Breast epithelium (tissue), 3 donors: ENCODE measurements around the gene USH1G.

ENCODE experiments used
- POLR2A ChIP-seq: fragments of 450-650 bp; IDR thresholded peaks from one replicate; pipeline ENCODE4 v1.6.1; 2016; ENCODE audit warnings: antibody characterized with exemption, mild to moderate bottlenecking, moderate library complexity
- POLR2AphosphoS5 ChIP-seq, 3 donors: sonication (generic); formaldehyde crosslinking; IDR thresholded peaks; one replicate each; pipeline ENCODE4 v1.6.1; 2017; ENCODE audit warnings: antibody characterized with exemption in 3 of 3
- TF ChIP-seq, protein P1 (sequence below), 3 donors: fragments of 450-650 bp; IDR thresholded peaks; one replicate each; pipeline ENCODE4 v1.5.1; 2016 to 2017; ENCODE audit warnings: antibody characterized with exemption in 3 of 3, mild to moderate bottlenecking in 3 of 3, moderate library complexity in 3 of 3

DNA sequence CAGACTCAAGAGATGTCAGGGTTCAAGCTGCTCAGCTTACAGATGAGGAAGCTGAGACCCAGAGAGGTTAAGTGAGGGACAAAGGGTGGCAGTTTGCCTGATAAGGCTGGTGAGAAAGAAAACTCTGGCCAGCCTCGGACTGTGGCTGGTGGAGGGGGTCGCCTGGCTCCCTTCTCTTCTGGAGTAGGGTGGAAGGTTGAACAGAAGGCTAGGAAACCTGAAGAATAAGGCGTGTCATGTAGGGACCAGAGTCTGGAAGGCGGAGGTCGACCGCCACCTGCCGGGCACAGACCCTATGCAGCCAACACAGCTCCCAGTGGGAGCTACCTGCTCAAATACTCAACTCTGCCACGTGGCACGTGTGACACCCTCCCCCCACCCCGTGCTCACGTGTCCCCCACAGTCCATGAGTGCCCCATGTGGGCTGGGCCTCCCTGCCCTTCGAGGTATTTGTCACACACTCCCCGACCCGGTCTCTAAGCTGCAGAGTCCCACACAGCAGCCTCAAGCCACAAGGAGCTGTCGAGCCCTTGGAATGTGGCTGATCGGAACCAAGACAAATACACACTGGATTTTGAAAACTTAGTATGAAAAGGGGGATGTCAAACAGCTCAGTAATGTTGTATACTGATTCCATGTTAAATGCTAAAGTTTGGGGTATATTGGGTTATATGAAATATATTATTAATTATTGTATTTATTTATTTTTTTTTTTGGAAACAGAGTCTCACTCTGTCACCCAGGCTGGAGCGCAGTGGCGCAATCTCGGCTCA lies 37.7 kb upstream of the USH1G start:
- TF ChIP-seq, protein P1, sequence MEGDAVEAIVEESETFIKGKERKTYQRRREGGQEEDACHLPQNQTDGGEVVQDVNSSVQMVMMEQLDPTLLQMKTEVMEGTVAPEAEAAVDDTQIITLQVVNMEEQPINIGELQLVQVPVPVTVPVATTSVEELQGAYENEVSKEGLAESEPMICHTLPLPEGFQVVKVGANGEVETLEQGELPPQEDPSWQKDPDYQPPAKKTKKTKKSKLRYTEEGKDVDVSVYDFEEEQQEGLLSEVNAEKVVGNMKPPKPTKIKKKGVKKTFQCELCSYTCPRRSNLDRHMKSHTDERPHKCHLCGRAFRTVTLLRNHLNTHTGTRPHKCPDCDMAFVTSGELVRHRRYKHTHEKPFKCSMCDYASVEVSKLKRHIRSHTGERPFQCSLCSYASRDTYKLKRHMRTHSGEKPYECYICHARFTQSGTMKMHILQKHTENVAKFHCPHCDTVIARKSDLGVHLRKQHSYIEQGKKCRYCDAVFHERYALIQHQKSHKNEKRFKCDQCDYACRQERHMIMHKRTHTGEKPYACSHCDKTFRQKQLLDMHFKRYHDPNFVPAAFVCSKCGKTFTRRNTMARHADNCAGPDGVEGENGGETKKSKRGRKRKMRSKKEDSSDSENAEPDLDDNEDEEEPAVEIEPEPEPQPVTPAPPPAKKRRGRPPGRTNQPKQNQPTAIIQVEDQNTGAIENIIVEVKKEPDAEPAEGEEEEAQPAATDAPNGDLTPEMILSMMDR (IDR thresholded peaks at IDR 0.05): no peak
- TF ChIP-seq POLR2A (no peak), POLR2AphosphoS5 (IDR thresholded peaks at IDR 0.05) (no peak)
